Right ventricle myocardium superior (tissue), 1 donor: ENCODE data around the gene PTPN1. TPM values are rescaled to one million over a fixed set of nuclear protein-coding genes. Genes with fewer than 3 reads are reported as not detected.
"Not testable (repeated sequence)": the region's sequence is repeated elsewhere in the genome, so short reads cannot be mapped to it uniquely, and the experiment has no call there.

Experiments
- ATAC-seq: fragments of 200-7000 bp; cut with Tn5 transposase; one replicate; pipeline ENCODE4 v1.9.1; 2020; ENCODE audit warnings: mild to moderate bottlenecking; ENCODE audit not compliant: poor library complexity
- DNase-seq: peaks from one replicate; pipeline ENCODE4 v3.0.0-alpha.2; 2020
- intact Hi-C: fragments of 100-400 bp; cut with DNase I; formaldehyde crosslinking; loops from one replicate; pipeline ENCODE4 v1.11.2; 2022
- total RNA-seq: library from RNA; stranded (reverse); fragmentation: NEBNext Ultra II Directional; extraction: Animal tissue kit (Norgen Biotek cat#: 25700); gene quantifications from one replicate; pipeline ENCODE4 v1.2.1, GENCODE V29; 2021
- donor health status: DM: no; HTN: yes; CAD: no; lungs with severe emphysema.

Gene PTPN1
- total RNA-seq, 1 donor from 2014 or later, result 20.1 TPM

- no peak for DNase-seq
- no peak for ATAC-seq
- intact Hi-C loops, result no loop called here
These were observed 12.0 kb downstream of the PTPN1 start for GRCh38 chr20:50522053-50522674.

- no peak for ATAC-seq
- intact Hi-C loops, result no loop called here
- no peak for DNase-seq
These were observed 13.5 kb downstream of the PTPN1 start for GRCh38 chr20:50523552-50524167.

- intact Hi-C loops, result no loop called here
- no peak for DNase-seq
- ATAC-seq, result no peak
These were observed 15.5 kb downstream of the PTPN1 start for GRCh38 chr20:50525681-50526080.

GRCh38 chr20:50526403-50526989 is 16.3 kb downstream of the PTPN1 start:
- ATAC-seq (peak; percentile 43), DNase-seq (no peak)
- intact Hi-C loops, result no loop called here

- intact Hi-C loops, result no loop called here
- no peak for ATAC-seq
- no peak for DNase-seq
These were observed 17.0 kb downstream of the PTPN1 start for GRCh38 chr20:50527068-50527605.

DNA sequence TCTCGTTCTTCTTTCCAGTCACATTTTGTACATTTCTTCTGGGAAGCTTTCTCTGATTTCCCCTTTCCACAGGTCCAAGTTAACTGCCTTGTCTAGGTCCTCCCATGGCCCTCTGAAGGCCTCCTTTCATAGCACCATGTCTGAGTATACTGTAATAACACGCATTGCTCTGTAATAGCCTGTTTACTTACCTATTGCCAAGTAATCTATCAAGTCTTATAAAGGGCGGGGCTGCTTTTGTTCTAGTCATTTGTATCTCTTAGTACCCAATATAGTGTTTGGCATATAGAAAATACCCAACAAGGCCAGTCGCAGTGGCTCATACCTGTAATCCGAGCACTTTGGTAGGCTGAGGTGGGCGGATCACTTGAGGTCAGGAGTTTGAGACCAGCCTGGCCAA is 17.9 kb downstream of the PTPN1 start:
- intact Hi-C loops, result no loop called here
- DNase-seq (no peak), ATAC-seq (no peak)

DNA sequence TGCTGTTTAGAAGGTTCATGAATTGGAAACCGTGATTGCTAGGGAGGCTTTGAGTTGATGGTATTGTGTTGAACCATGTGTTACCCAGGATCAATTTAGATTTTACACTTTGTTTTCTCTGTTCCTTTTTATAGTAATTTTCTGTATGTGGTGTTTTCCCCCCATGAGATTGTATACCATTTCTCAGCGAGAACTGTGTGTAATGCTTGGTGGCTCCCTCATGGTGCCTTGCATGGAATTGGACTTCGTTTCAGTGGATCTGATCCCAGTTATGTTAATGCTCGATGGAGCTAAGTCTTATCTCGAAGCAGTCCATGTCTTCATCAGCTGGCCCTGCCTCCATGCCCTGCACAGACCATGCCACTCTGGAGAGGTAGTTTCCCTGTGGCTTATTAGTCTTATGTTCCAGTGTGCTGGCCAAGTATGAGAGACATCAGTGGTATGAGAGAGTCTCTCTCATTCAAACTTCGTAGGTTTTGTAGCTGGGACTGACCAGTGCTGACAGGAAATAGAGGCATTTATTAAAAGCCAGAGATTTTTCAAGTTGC is 18.7 kb downstream of the PTPN1 start:
- intact Hi-C loops, result no loop called here
- peak; percentile 44 for ATAC-seq

GRCh38 chr20:50532221-50532620 is 22.0 kb downstream of the PTPN1 start:
- intact Hi-C loops, result no loop called here
- DNase-seq, result no peak
- no peak for ATAC-seq

More for the DNA sequence above, 18.7 kb downstream of the PTPN1 start:
- DNase-seq, result no peak

DNA sequence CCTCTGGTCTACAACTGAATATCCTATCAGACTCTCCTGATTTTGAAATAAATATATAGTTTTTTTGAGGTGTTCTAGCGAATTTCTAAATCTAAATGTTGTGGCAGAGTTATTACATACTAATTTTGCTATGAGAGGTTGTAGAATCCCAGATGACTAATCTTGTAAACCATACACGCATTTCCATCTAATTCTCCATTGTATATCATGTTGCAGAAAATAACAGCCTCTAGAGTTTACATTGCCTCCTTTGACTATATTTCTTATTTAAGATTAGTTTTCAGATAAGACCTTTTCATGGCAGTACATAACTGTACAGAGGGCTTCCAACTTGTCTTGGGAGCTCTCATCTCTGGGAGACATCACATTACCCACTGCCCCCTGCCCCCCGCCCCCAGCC is 22.9 kb downstream of the PTPN1 start:
- intact Hi-C loops, result no loop called here
- ATAC-seq, result no peak
- no peak for DNase-seq

DNA sequence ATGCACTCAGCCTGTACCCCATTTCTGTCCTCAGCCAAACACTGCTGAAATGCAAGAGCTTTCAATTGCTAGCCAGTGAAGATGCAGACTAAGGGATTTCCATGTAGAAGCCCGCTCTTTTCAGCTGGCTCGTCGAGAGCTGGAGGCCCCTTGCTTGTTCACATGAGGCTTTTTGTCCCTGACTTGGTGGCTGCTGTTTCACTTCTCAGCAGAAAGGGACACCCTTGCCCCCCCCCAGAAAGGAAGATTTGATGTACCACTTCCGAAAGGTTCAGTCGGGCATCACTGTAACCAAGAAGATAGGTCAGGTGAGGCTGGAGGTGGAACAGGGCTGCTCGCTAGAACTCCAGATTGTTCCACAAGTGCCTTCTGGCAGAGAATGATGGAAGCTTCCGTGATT is 23.3 kb downstream of the PTPN1 start:
- intact Hi-C loops, result no loop called here
- ATAC-seq, result no peak
- no peak for DNase-seq

- no peak for DNase-seq
- no peak for ATAC-seq
- intact Hi-C loops, result no loop called here
These were observed 24.4 kb downstream of the PTPN1 start for GRCh38 chr20:50534567-50534966.

GRCh38 chr20:50535162-50535561 is 25.0 kb downstream of the PTPN1 start:
- no peak for ATAC-seq
- intact Hi-C loops, result no loop called here
- no peak for DNase-seq

GRCh38 chr20:50536333-50536732 is 26.1 kb downstream of the PTPN1 start:
- ATAC-seq (no peak), DNase-seq (no peak)
- intact Hi-C loops, result no loop called here

GRCh38 chr20:50537546-50538201 is 27.5 kb downstream of the PTPN1 start:
- DNase-seq (no peak), ATAC-seq (no peak)
- intact Hi-C loops, result no loop called here

- DNase-seq, result no peak
- intact Hi-C loops, result no loop called here
- ATAC-seq, result no peak
These were observed 28.1 kb downstream of the PTPN1 start for GRCh38 chr20:50538276-50538675.

- intact Hi-C loops, DNase-seq, ATAC-seq: not testable (repeated sequence)
These were observed 29.6 kb downstream of the PTPN1 start for GRCh38 chr20:50539798-50540197.

- no peak for DNase-seq
- peak; percentile 50 for ATAC-seq
- intact Hi-C loops, result no loop called here
These were observed 30.7 kb downstream of the PTPN1 start for GRCh38 chr20:50540620-50541605.

- ATAC-seq, result peak; percentile 20
- intact Hi-C loops, result no loop called here
These were observed 31.4 kb downstream of the PTPN1 start for GRCh38 chr20:50541606-50542041.

More at GRCh38 chr20:50541606-50542041, 31.4 kb downstream of the PTPN1 start:
- DNase-seq, result no peak
